Measurements from ENCODE around the gene MARK1. TPM values are rescaled to one million over a fixed set of nuclear protein-coding genes. Genes with fewer than 3 reads are reported as not detected.

MARK1 gene
- total RNA-seq, 4 donors from 2014 or later = 4.3 to 6.8 (median 5.4) TPM

- Histone ChIP-seq H3K4me3 (no peak overlapping the region), H3K9me3 (no peaks in the 10 kb centered on the region), H3K27me3 (no peaks in the 10 kb centered on the region), H3K4me1 (no peaks in the 10 kb centered on the region), H3K27ac (no peak overlapping the region), H3K36me3 (no peaks in the 10 kb centered on the region)
- DNase-seq = no peak
- intact Hi-C loops (cut with DNase I; ENCODE audit: low total_unique reads) (no loop called here), in situ Hi-C loops (cut with MboI; ENCODE audit: low pct_ligation_motif_present in 1 of 4, low pct_unique_long_range_greater_than_20kb in 1 of 4, low sequenced_read_pairs in 3 of 4) (no loop called here)
- WGBS, 2 donors (ENCODE audit: low coverage in 1 of 2) = 54 to 71% methylated on average over 4 of the region's 4 CpGs
- TF ChIP-seq CTCF (IDR thresholded peaks at IDR 0.05) = no peak
- TF ChIP-seq POLR2A (IDR thresholded peaks at IDR 0.05) = no peak
- no peak for TF ChIP-seq POLR2AphosphoS5 (IDR thresholded peaks at IDR 0.05)
- no peak for TF ChIP-seq EP300 (IDR thresholded peaks at IDR 0.05; ENCODE audit: low read depth)
Measured at GRCh38 chr1:220631238-220631815, 103.4 kb downstream of the MARK1 start.

- in situ Hi-C loops (cut with MboI; ENCODE audit: low pct_ligation_motif_present in 1 of 4, low pct_unique_long_range_greater_than_20kb in 1 of 4, low sequenced_read_pairs in 3 of 4) = no loop called here
- intact Hi-C loops (cut with DNase I; ENCODE audit: low total_unique reads) = no loop called here
- Histone ChIP-seq H3K27ac (no peak overlapping the region), H3K9me3 (no peaks in the 10 kb centered on the region), H3K4me1 (no peaks in the 10 kb centered on the region), H3K4me3 (no peak overlapping the region), H3K27me3 (no peaks in the 10 kb centered on the region), H3K36me3 (no peaks in the 10 kb centered on the region)
- DNase-seq = no peak
- TF ChIP-seq POLR2A (IDR thresholded peaks at IDR 0.05) (no peak), CTCF (IDR thresholded peaks at IDR 0.05) (no peak), EP300 (IDR thresholded peaks at IDR 0.05; ENCODE audit: low read depth) (no peak), POLR2AphosphoS5 (IDR thresholded peaks at IDR 0.05) (no peak)
- WGBS, 2 donors (ENCODE audit: low coverage in 1 of 2) = 93 to 100% methylated on average over 1 of the region's 1 CpG
Measured at GRCh38 chr1:220637759-220638158, 109.8 kb downstream of the MARK1 start.

- H3K4me3 ChIP-seq = no peak overlapping the region
- in situ Hi-C loops (cut with MboI; ENCODE audit: low pct_ligation_motif_present in 1 of 4, low pct_unique_long_range_greater_than_20kb in 1 of 4, low sequenced_read_pairs in 3 of 4) = no loop called here
- no peaks in the 10 kb centered on the region for H3K4me1 ChIP-seq
- intact Hi-C loops (cut with DNase I; ENCODE audit: low total_unique reads) = no loop called here
- no peak for TF ChIP-seq POLR2AphosphoS5 (IDR thresholded peaks at IDR 0.05)
- TF ChIP-seq CTCF (IDR thresholded peaks at IDR 0.05) = no peak
- TF ChIP-seq POLR2A (IDR thresholded peaks at IDR 0.05) = no peak
- no peak for TF ChIP-seq EP300 (IDR thresholded peaks at IDR 0.05; ENCODE audit: low read depth)
- H3K27ac ChIP-seq = no peak overlapping the region
- H3K9me3 ChIP-seq = no peaks in the 10 kb centered on the region
- no peaks in the 10 kb centered on the region for H3K27me3 ChIP-seq
- H3K36me3 ChIP-seq = no peaks in the 10 kb centered on the region
- no peak for DNase-seq
- WGBS, 2 donors (ENCODE audit: low coverage in 1 of 2) = 89% methylated on average over 4 of the region's 4 CpGs; no CpG with 5 or more reads in 1 of the 2 donors
Measured at GRCh38 chr1:220642285-220642684, 114.3 kb downstream of the MARK1 start.

GRCh38 chr1:220652995-220653394 lies 125.1 kb downstream of the MARK1 start:
- no peaks in the 10 kb centered on the region for H3K4me1 ChIP-seq
- WGBS, 2 donors (ENCODE audit: low coverage in 1 of 2) = 94 to 96% methylated on average over 7 to 13 of the region's 13 CpGs
- no peaks in the 10 kb centered on the region for H3K9me3 ChIP-seq
- no peak for DNase-seq
- H3K27ac ChIP-seq = no peak overlapping the region
- in situ Hi-C loops (cut with MboI; ENCODE audit: low pct_ligation_motif_present in 1 of 4, low pct_unique_long_range_greater_than_20kb in 1 of 4, low sequenced_read_pairs in 3 of 4) = no loop called here
- intact Hi-C loops (cut with DNase I; ENCODE audit: low total_unique reads) = no loop called here
- no peaks in the 10 kb centered on the region for H3K36me3 ChIP-seq
- no peak for TF ChIP-seq EP300 (IDR thresholded peaks at IDR 0.05; ENCODE audit: low read depth)
- TF ChIP-seq POLR2AphosphoS5 (IDR thresholded peaks at IDR 0.05) = no peak
- TF ChIP-seq POLR2A (IDR thresholded peaks at IDR 0.05) = no peak
- TF ChIP-seq CTCF (IDR thresholded peaks at IDR 0.05) = no peak
- no peak overlapping the region for H3K4me3 ChIP-seq
- no peaks in the 10 kb centered on the region for H3K27me3 ChIP-seq
